GM10266 (cell line): ENCODE results near the gene RNF126.
"Not testable (repeated sequence)": the region's sequence is repeated elsewhere in the genome, so short reads cannot be mapped to it uniquely, and the experiment has no call there.

ENCODE experiments used
- DNase-seq: peaks from one replicate; pipeline ENCODE4 v3.0.0; 2012; ENCODE audit errors: extremely low spot score
- TF ChIP-seq, protein P1 (sequence below): IDR thresholded peaks from 2 replicates; pipeline ENCODE4 v1.5.1; 2012; ENCODE audit warnings: mild to moderate bottlenecking, low read depth; ENCODE audit not compliant: control insufficient read depth, insufficient read depth; ENCODE audit errors: missing control alignments

The RNF126 gene

DNA sequence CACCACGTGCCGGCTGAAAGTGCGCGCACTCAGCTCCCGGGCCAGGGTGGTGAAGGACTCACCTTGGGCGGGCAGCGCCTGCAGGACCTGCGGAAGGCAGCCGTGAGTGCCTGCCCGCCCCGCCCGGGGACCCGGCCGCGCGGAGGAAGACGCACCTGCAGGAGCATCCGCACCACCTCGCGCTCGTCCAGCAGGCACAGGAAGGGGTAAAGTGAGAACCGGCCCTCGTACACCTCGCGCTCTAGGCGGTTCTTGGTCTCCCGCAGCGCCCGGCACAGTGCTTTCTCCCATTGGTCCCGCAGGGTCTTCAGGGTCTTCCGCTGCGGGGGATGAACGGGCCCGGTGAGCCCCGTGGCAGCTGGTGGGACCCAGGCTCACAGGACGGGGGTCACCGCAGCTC, 40.3 kb downstream of the RNF126 start:
- DNase-seq: no peak
- TF ChIP-seq, protein P1, sequence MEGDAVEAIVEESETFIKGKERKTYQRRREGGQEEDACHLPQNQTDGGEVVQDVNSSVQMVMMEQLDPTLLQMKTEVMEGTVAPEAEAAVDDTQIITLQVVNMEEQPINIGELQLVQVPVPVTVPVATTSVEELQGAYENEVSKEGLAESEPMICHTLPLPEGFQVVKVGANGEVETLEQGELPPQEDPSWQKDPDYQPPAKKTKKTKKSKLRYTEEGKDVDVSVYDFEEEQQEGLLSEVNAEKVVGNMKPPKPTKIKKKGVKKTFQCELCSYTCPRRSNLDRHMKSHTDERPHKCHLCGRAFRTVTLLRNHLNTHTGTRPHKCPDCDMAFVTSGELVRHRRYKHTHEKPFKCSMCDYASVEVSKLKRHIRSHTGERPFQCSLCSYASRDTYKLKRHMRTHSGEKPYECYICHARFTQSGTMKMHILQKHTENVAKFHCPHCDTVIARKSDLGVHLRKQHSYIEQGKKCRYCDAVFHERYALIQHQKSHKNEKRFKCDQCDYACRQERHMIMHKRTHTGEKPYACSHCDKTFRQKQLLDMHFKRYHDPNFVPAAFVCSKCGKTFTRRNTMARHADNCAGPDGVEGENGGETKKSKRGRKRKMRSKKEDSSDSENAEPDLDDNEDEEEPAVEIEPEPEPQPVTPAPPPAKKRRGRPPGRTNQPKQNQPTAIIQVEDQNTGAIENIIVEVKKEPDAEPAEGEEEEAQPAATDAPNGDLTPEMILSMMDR: no peak

DNA sequence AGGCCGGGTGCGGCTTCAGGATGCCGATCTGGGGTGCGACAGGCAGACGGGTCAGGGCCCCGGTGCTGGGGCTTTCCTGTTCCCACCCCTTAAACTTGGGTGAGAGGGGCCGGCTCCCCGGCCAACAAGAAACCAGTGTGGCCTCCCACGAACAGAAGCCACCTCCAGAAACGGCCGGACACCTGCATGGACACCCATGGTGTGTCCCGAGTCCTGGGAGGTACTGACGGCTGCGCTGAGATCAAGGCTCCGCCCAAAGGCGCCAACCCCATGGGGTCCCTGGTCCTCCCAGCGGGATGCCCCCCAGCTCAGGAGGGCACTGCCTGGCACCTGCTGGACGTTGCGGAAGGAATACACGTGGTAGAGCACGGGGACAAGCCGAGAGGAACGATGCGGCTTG, 41.2 kb downstream of the RNF126 start:
- no peak for DNase-seq
- TF ChIP-seq, protein P1: no peak

DNA sequence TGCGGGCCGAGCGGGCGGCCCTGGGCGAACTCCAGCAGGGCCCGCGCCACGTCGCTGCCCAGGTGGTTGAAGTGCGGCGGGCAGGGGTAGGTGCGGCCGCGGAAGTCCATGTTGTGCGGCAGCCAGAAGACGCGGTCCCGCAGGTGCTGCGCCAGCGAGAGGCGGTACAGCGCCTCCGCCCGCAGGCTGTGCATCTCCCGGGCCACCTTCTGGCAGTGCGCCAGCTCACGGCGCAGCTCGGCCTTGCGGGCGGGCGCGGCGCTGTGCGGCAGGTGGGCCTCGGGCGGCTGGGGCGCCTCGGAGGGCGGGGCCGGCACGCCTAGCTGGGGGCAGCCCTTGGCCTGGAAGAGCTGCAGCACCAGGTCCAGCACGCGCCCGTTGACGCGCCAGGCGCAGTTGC, 41.8 kb downstream of the RNF126 start:
- DNase-seq: not testable (repeated sequence)

DNA sequence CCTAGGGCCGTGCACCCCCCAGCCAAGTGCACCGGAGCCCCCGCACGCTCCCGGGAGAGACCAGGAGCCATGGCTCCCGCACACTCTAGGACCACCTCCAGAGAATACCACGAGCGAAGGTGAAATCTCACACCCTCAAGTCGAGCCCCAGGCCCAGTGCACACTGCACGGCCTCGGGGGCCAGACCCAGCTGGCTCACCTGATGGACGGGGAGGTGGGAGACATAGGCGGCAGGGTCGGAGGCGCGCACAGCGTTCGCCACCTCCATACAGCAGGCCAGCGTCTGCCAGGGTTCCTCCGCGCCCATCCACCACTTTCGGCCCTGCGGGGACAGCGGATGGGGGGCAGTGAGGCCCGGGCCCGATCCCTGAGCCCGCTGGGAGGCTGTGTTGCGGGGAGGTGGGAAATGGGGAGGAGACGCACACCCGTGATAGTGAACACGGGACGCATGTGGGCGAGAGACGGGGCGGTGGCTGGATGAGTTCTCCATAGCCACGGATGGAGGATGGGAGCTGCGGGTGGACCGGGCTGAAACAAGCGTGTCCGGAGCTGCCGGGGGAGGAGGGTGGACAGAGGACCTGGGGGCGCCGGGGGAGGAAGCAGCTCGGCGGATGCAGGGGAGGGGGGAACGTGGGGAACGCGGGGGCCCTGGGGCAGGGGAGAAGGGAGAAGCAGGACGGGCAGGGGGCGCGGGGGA, 42.7 kb downstream of the RNF126 start:
- TF ChIP-seq, protein P1: no peak
- peak; percentile 38 for DNase-seq

DNA sequence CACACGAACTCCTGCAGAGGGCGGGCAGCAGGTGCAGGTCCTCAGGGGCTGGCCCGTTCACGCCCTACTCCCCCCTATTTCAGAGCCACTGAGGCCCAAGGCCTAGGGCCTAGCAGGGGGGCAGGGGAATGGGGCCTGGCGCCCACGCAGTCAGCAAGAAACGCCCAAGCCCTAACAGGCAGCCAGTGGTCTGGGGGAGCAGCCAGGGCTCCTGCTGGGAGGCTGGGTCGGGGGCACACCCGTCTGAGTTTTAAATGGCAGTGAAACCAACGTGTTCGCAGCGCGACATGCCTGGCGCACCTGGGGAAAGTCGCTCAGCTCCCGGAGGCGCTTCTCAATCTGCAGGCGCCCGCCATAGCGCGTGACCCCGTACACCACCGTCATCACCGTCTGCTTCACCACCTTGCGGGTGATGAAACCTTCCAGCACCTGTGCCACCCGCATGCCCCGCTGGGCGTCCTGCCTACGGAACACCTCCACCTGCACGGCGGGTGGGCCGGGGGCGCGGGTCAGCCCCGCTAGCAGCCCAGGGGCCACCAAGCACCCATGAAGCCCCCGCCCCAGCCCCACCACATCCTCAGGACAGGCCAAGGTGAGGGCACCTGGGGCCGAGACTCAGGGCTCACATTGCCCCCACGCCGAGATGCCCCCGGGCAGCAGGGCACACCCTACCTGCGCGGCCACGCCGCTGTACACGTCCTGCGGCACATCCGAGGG, 43.6 kb downstream of the RNF126 start:
- TF ChIP-seq, protein P1: no peak
- no peak for DNase-seq

DNA sequence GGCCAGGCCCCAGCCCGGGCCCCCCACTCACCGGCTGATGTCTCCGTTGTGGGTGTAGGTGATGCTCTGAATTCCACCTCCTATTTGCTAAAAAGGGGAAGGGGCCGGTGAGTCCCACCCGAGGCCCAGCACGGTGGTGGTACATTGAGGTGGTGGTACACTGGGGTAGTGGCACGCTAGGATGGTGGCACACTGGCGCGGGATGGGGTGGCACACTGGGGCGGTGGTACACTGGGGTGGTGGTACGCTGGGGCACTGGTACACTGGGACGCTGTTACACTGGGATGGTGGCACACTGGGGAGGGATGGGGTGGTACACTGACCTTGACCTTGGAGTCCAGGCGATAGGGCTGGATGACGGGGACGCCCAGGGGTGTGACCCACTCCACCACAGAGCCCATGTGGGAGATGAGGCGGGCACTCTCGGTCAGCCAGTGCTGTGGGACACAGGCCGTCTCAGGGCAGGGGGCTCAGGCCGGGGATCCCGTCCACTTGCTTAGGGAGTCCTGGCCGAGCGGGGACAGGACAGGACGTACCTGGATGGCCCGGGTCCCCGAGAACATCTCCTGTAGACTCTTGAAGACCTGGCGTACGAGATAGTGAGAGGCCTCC, 44.2 kb downstream of the RNF126 start:
- TF ChIP-seq, protein P1: no peak
- DNase-seq: no peak

DNA sequence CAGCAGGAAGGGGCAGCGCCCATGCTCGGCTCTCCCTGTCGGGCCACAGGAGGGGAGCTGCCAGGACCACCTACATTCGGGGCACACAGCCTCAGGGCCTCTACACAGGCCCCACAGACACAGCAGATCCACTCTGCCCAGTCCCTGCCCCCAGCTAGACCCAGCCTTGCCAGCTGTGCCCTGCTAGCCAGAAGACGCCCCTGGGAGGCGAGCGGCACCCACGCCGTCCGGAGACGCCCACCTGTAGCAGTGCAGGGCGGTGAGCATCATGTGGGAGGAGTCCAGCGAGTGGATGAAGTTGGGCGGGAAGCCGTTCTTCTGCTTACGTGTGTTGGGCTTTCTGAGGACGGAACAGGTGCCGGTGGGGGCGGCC, 44.8 kb downstream of the RNF126 start:
- DNase-seq: no peak
- TF ChIP-seq, protein P1: no peak
